ENCODE results near the gene IRX2. TPM values are rescaled to one million over a fixed set of nuclear protein-coding genes. Genes with fewer than 3 reads are reported as not detected.

Gene IRX2
- total RNA-seq, 1 donor from 2014 or later: 56.4 TPM

- Histone ChIP-seq H3K27ac (peak overlapping the region; percentile 88), H3K4me1 (peaks cover 5% of the 10 kb centered on the region), H3K27me3 (peaks cover 82% of the 10 kb centered on the region), H3K9me3 (no peaks in the 10 kb centered on the region), H3K4me3 (peak overlapping the region; percentile 54), H3K36me3 (no peaks in the 10 kb centered on the region)
- TF ChIP-seq, protein P1, sequence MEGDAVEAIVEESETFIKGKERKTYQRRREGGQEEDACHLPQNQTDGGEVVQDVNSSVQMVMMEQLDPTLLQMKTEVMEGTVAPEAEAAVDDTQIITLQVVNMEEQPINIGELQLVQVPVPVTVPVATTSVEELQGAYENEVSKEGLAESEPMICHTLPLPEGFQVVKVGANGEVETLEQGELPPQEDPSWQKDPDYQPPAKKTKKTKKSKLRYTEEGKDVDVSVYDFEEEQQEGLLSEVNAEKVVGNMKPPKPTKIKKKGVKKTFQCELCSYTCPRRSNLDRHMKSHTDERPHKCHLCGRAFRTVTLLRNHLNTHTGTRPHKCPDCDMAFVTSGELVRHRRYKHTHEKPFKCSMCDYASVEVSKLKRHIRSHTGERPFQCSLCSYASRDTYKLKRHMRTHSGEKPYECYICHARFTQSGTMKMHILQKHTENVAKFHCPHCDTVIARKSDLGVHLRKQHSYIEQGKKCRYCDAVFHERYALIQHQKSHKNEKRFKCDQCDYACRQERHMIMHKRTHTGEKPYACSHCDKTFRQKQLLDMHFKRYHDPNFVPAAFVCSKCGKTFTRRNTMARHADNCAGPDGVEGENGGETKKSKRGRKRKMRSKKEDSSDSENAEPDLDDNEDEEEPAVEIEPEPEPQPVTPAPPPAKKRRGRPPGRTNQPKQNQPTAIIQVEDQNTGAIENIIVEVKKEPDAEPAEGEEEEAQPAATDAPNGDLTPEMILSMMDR (IDR thresholded peaks at IDR 0.05): peak; percentile 17
- intact Hi-C loops (cut with DNase I): no loop called here
- peak; percentile 76 for DNase-seq
- ATAC-seq: no peak
These were observed 3.7 kb upstream of the IRX2 start for GRCh38 chr5:2755076-2755680.

DNA sequence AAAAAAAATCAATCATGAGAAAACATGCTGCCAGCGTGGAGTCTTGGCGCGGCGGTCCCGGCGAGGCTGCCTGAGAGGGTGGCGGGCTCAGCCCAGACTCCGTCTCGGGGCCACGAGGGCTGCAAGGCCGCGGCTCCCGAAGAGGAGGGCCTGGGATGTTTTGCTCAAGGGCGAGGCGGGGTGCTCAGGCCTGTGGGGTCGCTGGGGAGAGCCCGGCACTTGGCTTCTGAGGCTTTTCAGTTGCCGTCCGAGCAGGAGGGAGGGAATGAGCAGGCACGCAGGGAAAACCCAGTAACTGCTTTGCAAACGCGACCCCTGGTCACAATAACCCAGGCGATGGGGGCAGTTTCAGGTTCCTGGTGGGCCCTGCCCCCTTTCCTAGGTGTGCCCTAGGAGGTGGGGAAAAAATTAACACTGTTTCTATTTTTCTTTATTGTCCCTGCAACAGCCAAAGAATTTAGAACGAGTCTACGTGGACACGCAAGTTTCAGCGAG lies 3.2 kb upstream of the IRX2 start:
- TF ChIP-seq, protein P1 (IDR thresholded peaks at IDR 0.05): no peak
- ATAC-seq (no peak), DNase-seq (no peak)
- Histone ChIP-seq H3K36me3 (no peaks in the 10 kb centered on the region), H3K27me3 (peaks cover 82% of the 10 kb centered on the region), H3K9me3 (no peaks in the 10 kb centered on the region), H3K4me3 (peak overlapping the region; percentile 54), H3K4me1 (peaks cover 5% of the 10 kb centered on the region), H3K27ac (peak overlapping the region; percentile 88)
- intact Hi-C loops (cut with DNase I): no loop called here

DNA sequence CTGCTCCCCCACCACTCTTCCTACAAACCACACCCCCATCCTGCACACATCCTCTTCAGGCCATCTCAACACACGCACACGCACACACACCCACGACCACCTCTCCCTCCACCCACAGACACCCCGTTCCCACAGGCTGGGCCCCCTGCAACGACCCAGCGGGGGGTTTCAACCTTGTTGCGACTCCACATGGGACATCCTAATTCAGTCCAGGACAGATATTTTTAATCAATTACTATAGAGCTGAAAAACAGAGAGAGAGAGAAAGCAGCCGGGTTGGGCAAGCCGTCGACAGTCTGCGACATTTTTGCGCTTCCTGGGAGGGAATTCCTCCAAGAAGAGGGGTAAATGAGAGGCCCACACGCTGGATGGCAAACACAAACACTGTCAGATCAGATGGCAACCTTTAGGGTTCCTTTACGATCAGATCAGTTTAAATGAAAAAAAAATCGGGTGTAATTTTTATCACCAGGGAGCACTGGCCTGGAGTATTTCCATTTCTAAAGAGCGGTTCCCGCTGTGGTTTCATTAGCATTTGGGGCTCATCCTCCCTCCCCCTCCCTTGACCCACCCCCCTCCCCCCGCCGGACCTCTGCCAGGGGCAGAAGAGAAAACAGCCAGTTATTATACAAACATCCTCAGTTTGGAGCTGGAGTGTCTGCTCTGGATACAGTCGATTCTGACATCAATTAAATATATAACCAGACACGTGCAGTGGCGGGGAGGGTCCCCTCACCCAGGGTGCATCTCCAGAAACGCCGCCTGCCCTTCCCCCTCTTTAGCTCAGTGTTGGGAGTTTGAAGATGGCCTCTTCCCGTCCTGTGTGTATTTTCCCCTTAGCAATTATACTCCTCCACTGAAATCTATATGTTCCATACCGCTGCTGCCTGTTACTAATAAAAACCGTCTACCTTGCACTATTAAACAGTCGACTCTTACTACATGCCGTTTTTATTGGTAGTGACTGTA lies 2.3 kb upstream of the IRX2 start:
- intact Hi-C loops (cut with DNase I): no loop called here
- Histone ChIP-seq H3K4me1 (peaks cover 5% of the 10 kb centered on the region), H3K9me3 (no peaks in the 10 kb centered on the region), H3K4me3 (peak overlapping the region; percentile 54), H3K27ac (peak overlapping the region; percentile 88), H3K36me3 (no peaks in the 10 kb centered on the region), H3K27me3 (peaks cover 82% of the 10 kb centered on the region)
- DNase-seq (no peak), ATAC-seq (no peak)
- TF ChIP-seq, protein P1 (IDR thresholded peaks at IDR 0.05): no peak

GRCh38 chr5:2752821-2753439 lies 1.5 kb upstream of the IRX2 start:
- H3K4me1 ChIP-seq: peaks cover 5% of the 10 kb centered on the region
- DNase-seq (no peak), ATAC-seq (no peak)

More at GRCh38 chr5:2752821-2753439, 1.5 kb upstream of the IRX2 start:
- H3K27me3 ChIP-seq: peaks cover 82% of the 10 kb centered on the region
- peak overlapping the region; percentile 54 for H3K4me3 ChIP-seq
- intact Hi-C loops (cut with DNase I): no loop called here
- no peaks in the 10 kb centered on the region for H3K36me3 ChIP-seq
- no peaks in the 10 kb centered on the region for H3K9me3 ChIP-seq
- H3K27ac ChIP-seq: peak overlapping the region; percentile 88
- TF ChIP-seq, protein P1 (IDR thresholded peaks at IDR 0.05): peak; percentile 5
